ENCODE measurements around the gene RPL35A. TPM values are rescaled to one million over a fixed set of nuclear protein-coding genes. Genes with fewer than 3 reads are reported as not detected.

Gene RPL35A
- total RNA-seq, result 371 TPM

GRCh38 chr3:197949778-197950676 is at the start of gene RPL35A:
Gene RPL35A (plus strand): TSS chr3:197950190. CDS start chr3:197950968, 778 bp downstream.
- no peaks in the 10 kb centered on the region for H3K27me3 ChIP-seq
- H3K9me3 ChIP-seq, result no peaks in the 10 kb centered on the region
- TF ChIP-seq POLR2AphosphoS5 (IDR thresholded peaks at IDR 0.05; ENCODE audit: insufficient read depth in 1 of 2, low read depth in 1 of 2), result peak; percentile 94 to 98
- TF ChIP-seq POLR2A (IDR thresholded peaks at IDR 0.05), result peak in 1 of 2 donors; percentile 80
- no peak for TF ChIP-seq CTCF (IDR thresholded peaks at IDR 0.05)
- peaks cover 0 to 38% of the 10 kb centered on the region in 2 donors for H3K36me3 ChIP-seq
- H3K27ac ChIP-seq, result peak within 1 kb of the TSS; percentile 79
- peak in 1 of 2 donors; percentile 92 for DNase-seq (ENCODE audit: extremely low spot score in 2 of 2)
- H3K4me3 ChIP-seq, result peak within 1 kb of the TSS; percentile 51 to 65
- peaks cover 44% of the 10 kb centered on the region for H3K4me1 ChIP-seq
- intact Hi-C loops (cut with DNase I), result no loop called here

GRCh38 chr3:197901626-197902025 is 48.4 kb upstream of the RPL35A start:
- no peak overlapping the region for H3K27ac ChIP-seq
- H3K4me3 ChIP-seq, result no peak overlapping the region
- no peak for TF ChIP-seq POLR2AphosphoS5 (IDR thresholded peaks at IDR 0.05; ENCODE audit: insufficient read depth in 1 of 2, low read depth in 1 of 2)
- no peak for TF ChIP-seq CTCF (IDR thresholded peaks at IDR 0.05)
- TF ChIP-seq POLR2A (IDR thresholded peaks at IDR 0.05), result no peak
- intact Hi-C loops (cut with DNase I), result no loop called here
- no peaks in the 10 kb centered on the region for H3K4me1 ChIP-seq
- H3K36me3 ChIP-seq, result no peaks in the 10 kb centered on the region
- H3K9me3 ChIP-seq, result no peaks in the 10 kb centered on the region
- no peaks in the 10 kb centered on the region for H3K27me3 ChIP-seq
- no peak for DNase-seq (ENCODE audit: extremely low spot score in 2 of 2)

- no peak overlapping the region for H3K4me3 ChIP-seq
- intact Hi-C loops (cut with DNase I), result no loop called here
- H3K4me1 ChIP-seq, result no peaks in the 10 kb centered on the region
- H3K27me3 ChIP-seq, result no peaks in the 10 kb centered on the region
- TF ChIP-seq CTCF (IDR thresholded peaks at IDR 0.05), result peak; percentile 71 to 89 (median 87)
- no peak for TF ChIP-seq POLR2A (IDR thresholded peaks at IDR 0.05)
- peak; percentile 39 to 66 for TF ChIP-seq POLR2AphosphoS5 (IDR thresholded peaks at IDR 0.05; ENCODE audit: insufficient read depth in 1 of 2, low read depth in 1 of 2)
- no peaks in the 10 kb centered on the region for H3K9me3 ChIP-seq
- peak in 1 of 2 donors; percentile 93 for DNase-seq (ENCODE audit: extremely low spot score in 2 of 2)
- no peaks in the 10 kb centered on the region for H3K36me3 ChIP-seq
- H3K27ac ChIP-seq, result no peak overlapping the region
Measured at GRCh38 chr3:197906023-197906849, 43.8 kb upstream of the RPL35A start.

- Histone ChIP-seq H3K9me3 (no peaks in the 10 kb centered on the region), H3K4me3 (no peak overlapping the region), H3K36me3 (no peaks in the 10 kb centered on the region), H3K27ac (no peak overlapping the region), H3K27me3 (no peaks in the 10 kb centered on the region), H3K4me1 (no peaks in the 10 kb centered on the region)
- intact Hi-C loops (cut with DNase I), result no loop called here
- DNase-seq (ENCODE audit: extremely low spot score in 2 of 2), result no peak
- TF ChIP-seq POLR2AphosphoS5 (IDR thresholded peaks at IDR 0.05; ENCODE audit: insufficient read depth in 1 of 2, low read depth in 1 of 2) (no peak), CTCF (IDR thresholded peaks at IDR 0.05) (no peak), POLR2A (IDR thresholded peaks at IDR 0.05) (no peak)
Measured at GRCh38 chr3:197906850-197907187, 43.2 kb upstream of the RPL35A start.
